ENCODE measurements around the gene OR6S1. TPM values are rescaled to one million over a fixed set of nuclear protein-coding genes. Genes with fewer than 3 reads are reported as not detected.

The OR6S1 gene
- polyA plus RNA-seq, 1 donor (not counting 4 experiments of a cell fraction or from before 2014, with no cell fraction given), result not detected

GRCh38 chr14:20624495-20625070 lies 16.9 kb downstream of the OR6S1 start:
- peaks cover 7% of the 10 kb centered on the region for H3K4me1 ChIP-seq (ENCODE audit: control insufficient read depth, extremely low read depth, insufficient read depth, low read length)
- no peaks in the 10 kb centered on the region for H3K79me2 ChIP-seq (ENCODE audit: control insufficient read depth, insufficient read depth, low read length)
- peak overlapping the region; percentile 44 to 93 (median 88) for H3K4me3 ChIP-seq (ENCODE audit: control insufficient read depth in 2 of 3, extremely low read depth in 1 of 3, insufficient read depth in 2 of 3, low read depth in 1 of 3, low read length in 3 of 3)
- dilution Hi-C loops (cut with MboI; ENCODE audit: extremely low pct_ligation_motif_present, low sequenced_read_pairs), result no loop called here
- H2AFZ ChIP-seq (ENCODE audit: control insufficient read depth, low read length), result peak overlapping the region; percentile 82
- no peaks in the 10 kb centered on the region for H3K9me3 ChIP-seq (ENCODE audit: control insufficient read depth, low read depth, low read length)
- TF ChIP-seq CTCF (optimal IDR thresholded peaks at IDR 0.05 in 1 of 3, IDR thresholded peaks at IDR 0.05 in 1 of 3, conservative IDR thresholded peaks at IDR 0.05 in 1 of 3; ENCODE audit: extremely low read depth in 1 of 3, insufficient read depth in 2 of 3, low read length in 3 of 3) (no peak), EZH2 (IDR thresholded peaks at IDR 0.05; ENCODE audit: low read length) (no peak)
- no peaks in the 10 kb centered on the region for H3K36me3 ChIP-seq (ENCODE audit: control insufficient read depth in 2 of 2, extremely low read depth in 1 of 2, insufficient read depth in 2 of 2, low read length in 2 of 2)
- peak overlapping the region; percentile 63 for H3K9ac ChIP-seq (ENCODE audit: control insufficient read depth, extremely low read depth, insufficient read depth, low read length)
- no peaks in the 10 kb centered on the region for H3K27me3 ChIP-seq (ENCODE audit: control insufficient read depth, extremely low read depth, insufficient read depth, low read length)
- DNase-seq (ENCODE audit: low read depth, low spot score) (no peak), FAIRE-seq (peak; percentile 43)
- H4K20me1 ChIP-seq (ENCODE audit: control insufficient read depth, extremely low read depth, insufficient read depth, low read length), result no peaks in the 10 kb centered on the region
- H3K9me1 ChIP-seq (ENCODE audit: control insufficient read depth, extremely low read depth, insufficient read depth, low read length), result no peaks in the 10 kb centered on the region
- H3K27ac ChIP-seq (ENCODE audit: control insufficient read depth, insufficient read depth, low read length), result peak overlapping the region; percentile 55
- peak overlapping the region; percentile 83 for H3K4me2 ChIP-seq (ENCODE audit: control insufficient read depth, extremely low read depth, insufficient read depth, low read depth, low read length)

GRCh38 chr14:20623798-20624197 lies 17.7 kb downstream of the OR6S1 start:
- Histone ChIP-seq H3K27me3 (ENCODE audit: control insufficient read depth, extremely low read depth, insufficient read depth, low read length) (no peaks in the 10 kb centered on the region), H2AFZ (ENCODE audit: control insufficient read depth, low read length) (no peak overlapping the region), H3K9me3 (ENCODE audit: control insufficient read depth, low read depth, low read length) (no peaks in the 10 kb centered on the region), H3K27ac (ENCODE audit: control insufficient read depth, insufficient read depth, low read length) (no peak overlapping the region), H3K36me3 (ENCODE audit: control insufficient read depth in 2 of 2, extremely low read depth in 1 of 2, insufficient read depth in 2 of 2, low read length in 2 of 2) (no peaks in the 10 kb centered on the region), H3K9ac (ENCODE audit: control insufficient read depth, extremely low read depth, insufficient read depth, low read length) (no peak overlapping the region), H3K79me2 (ENCODE audit: control insufficient read depth, insufficient read depth, low read length) (no peaks in the 10 kb centered on the region), H3K4me2 (ENCODE audit: control insufficient read depth, extremely low read depth, insufficient read depth, low read depth, low read length) (no peak overlapping the region), H3K4me3 (ENCODE audit: control insufficient read depth in 2 of 3, extremely low read depth in 1 of 3, insufficient read depth in 2 of 3, low read depth in 1 of 3, low read length in 3 of 3) (no peak overlapping the region), H3K4me1 (ENCODE audit: control insufficient read depth, extremely low read depth, insufficient read depth, low read length) (peaks cover 7% of the 10 kb centered on the region), H3K9me1 (ENCODE audit: control insufficient read depth, extremely low read depth, insufficient read depth, low read length) (no peaks in the 10 kb centered on the region), H4K20me1 (ENCODE audit: control insufficient read depth, extremely low read depth, insufficient read depth, low read length) (no peaks in the 10 kb centered on the region)
- dilution Hi-C loops (cut with MboI; ENCODE audit: extremely low pct_ligation_motif_present, low sequenced_read_pairs), result no loop called here
- FAIRE-seq (no peak), DNase-seq (ENCODE audit: low read depth, low spot score) (no peak)
- TF ChIP-seq EZH2 (IDR thresholded peaks at IDR 0.05; ENCODE audit: low read length) (no peak), CTCF (optimal IDR thresholded peaks at IDR 0.05 in 1 of 3, IDR thresholded peaks at IDR 0.05 in 1 of 3, conservative IDR thresholded peaks at IDR 0.05 in 1 of 3; ENCODE audit: extremely low read depth in 1 of 3, insufficient read depth in 2 of 3, low read length in 3 of 3) (no peak)

Measured in keratinocyte (primary cell).